Measurements from ENCODE around the gene ZBTB42. TPM values are rescaled to one million over a fixed set of nuclear protein-coding genes. Genes with fewer than 3 reads are reported as not detected.

ZBTB42 gene
- total and polyA plus RNA-seq, 2 donors (not counting 3 experiments of a cell fraction or from before 2014, with no cell fraction given), result 3.1 to 3.8 TPM

DNA sequence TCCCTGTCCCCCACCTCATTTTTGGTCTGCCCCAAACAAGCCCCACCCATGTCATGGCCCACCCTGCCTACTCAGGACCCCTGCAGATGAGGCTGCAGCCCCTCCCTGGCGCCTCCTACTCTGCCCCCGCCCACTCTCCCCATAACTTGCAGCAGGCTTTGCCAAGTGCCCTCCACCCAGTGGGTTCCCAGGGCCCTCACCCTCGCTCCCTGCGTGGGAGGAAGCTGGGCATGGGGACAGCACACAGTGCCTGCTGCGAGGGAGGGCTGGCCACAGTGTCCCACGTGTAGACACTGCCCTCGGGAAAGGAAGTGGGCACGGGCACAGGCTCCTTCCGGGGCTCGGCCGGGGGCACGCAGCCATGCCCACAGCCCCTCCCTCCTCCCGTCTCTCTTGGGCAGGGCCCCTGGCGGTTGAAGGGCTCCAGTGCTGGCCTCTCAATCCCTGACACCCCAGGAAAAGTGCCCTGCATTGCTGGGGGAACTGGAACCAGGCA, 14.8 kb upstream of the ZBTB42 start:
- no peak for DNase-seq (ENCODE audit: low read depth, low spot score)
- H3K79me2 ChIP-seq (ENCODE audit: control insufficient read depth, insufficient read depth, low read length), result peaks cover 38% of the 10 kb centered on the region
- no peak overlapping the region for H3K4me2 ChIP-seq (ENCODE audit: insufficient read depth, low read length)
- no TSS peak for BruUV-seq (replicated peaks)
- H2AFZ ChIP-seq (ENCODE audit: low read depth, low read length), result no peak overlapping the region
- H3K27me3 ChIP-seq (ENCODE audit: control insufficient read depth in 2 of 2, insufficient read depth in 2 of 2, low read length in 2 of 2), result no peaks in the 10 kb centered on the region
- dilution Hi-C loops (cut with MboI; ENCODE audit: extremely low pct_ligation_motif_present, low sequenced_read_pairs), result no loop called here
- H3K4me3 ChIP-seq (replicated peaks in 1 of 3; ENCODE audit: insufficient read depth in 1 of 3, low read depth in 1 of 3, low read length in 3 of 3), result no peak overlapping the region
- H3K36me3 ChIP-seq (ENCODE audit: control insufficient read depth in 2 of 2, extremely low read depth in 1 of 2, insufficient read depth in 2 of 2, low read length in 2 of 2), result peaks cover 0 to 19% of the 10 kb centered on the region in 2 experiments
- H3K9me1 ChIP-seq (replicated peaks; ENCODE audit: control insufficient read depth, extremely low read depth, insufficient read depth, low read length), result no peaks in the 10 kb centered on the region
- no peaks in the 10 kb centered on the region for H3K9me3 ChIP-seq (replicated peaks; ENCODE audit: control insufficient read depth, insufficient read depth, low read length)
- no peak for FAIRE-seq
- H3K9ac ChIP-seq (replicated peaks; ENCODE audit: extremely low read depth, insufficient read depth, low read length), result no peak overlapping the region
- CTCF ChIA-PET, result interaction anchor here (0.8 kb wide), 1 partner anchor 17 kb away, joined by 4 read pairs; no protein-coding TSS in a partner anchor
- intact Hi-C loops (cut with micrococcal nuclease), result no loop called here
- TF ChIP-seq JUN (IDR thresholded peaks at IDR 0.05; ENCODE audit: borderline replicate concordance, insufficient read depth, insufficient read length, low read depth), result no peak
- TF ChIP-seq GATA2 (IDR thresholded peaks at IDR 0.05; ENCODE audit: insufficient read depth, insufficient read length, low read depth, low read length), result no peak
- TF ChIP-seq MYC (IDR thresholded peaks at IDR 0.05; ENCODE audit: low read depth, low read length), result no peak
- TF ChIP-seq FOS (IDR thresholded peaks at IDR 0.05; ENCODE audit: borderline replicate concordance, insufficient read depth, low read length), result no peak
- no peak for TF ChIP-seq POLR2A (IDR thresholded peaks at IDR 0.05; ENCODE audit: low read depth, low read length)
- TF ChIP-seq, protein P1, sequence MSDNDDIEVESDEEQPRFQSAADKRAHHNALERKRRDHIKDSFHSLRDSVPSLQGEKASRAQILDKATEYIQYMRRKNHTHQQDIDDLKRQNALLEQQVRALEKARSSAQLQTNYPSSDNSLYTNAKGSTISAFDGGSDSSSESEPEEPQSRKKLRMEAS (IDR thresholded peaks at IDR 0.05; ENCODE audit: insufficient read depth, insufficient read length), result no peak
- TF ChIP-seq POLR2AphosphoS5 (IDR thresholded peaks at IDR 0.05; ENCODE audit: insufficient read depth, low read depth, low read length), result no peak
- TF ChIP-seq EZH2 (IDR thresholded peaks at IDR 0.05; ENCODE audit: borderline replicate concordance, low read depth, low read length, severe bottlenecking), result no peak
- TF ChIP-seq, protein P2, sequence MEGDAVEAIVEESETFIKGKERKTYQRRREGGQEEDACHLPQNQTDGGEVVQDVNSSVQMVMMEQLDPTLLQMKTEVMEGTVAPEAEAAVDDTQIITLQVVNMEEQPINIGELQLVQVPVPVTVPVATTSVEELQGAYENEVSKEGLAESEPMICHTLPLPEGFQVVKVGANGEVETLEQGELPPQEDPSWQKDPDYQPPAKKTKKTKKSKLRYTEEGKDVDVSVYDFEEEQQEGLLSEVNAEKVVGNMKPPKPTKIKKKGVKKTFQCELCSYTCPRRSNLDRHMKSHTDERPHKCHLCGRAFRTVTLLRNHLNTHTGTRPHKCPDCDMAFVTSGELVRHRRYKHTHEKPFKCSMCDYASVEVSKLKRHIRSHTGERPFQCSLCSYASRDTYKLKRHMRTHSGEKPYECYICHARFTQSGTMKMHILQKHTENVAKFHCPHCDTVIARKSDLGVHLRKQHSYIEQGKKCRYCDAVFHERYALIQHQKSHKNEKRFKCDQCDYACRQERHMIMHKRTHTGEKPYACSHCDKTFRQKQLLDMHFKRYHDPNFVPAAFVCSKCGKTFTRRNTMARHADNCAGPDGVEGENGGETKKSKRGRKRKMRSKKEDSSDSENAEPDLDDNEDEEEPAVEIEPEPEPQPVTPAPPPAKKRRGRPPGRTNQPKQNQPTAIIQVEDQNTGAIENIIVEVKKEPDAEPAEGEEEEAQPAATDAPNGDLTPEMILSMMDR (IDR thresholded peaks at IDR 0.05; ENCODE audit: extremely low read depth in 1 of 2, insufficient read depth in 1 of 2, low read depth in 1 of 2, low read length in 2 of 2), result no peak
- POLR2A ChIA-PET, result no interaction called here
- no peaks in the 10 kb centered on the region for H4K20me1 ChIP-seq (replicated peaks; ENCODE audit: control insufficient read depth, extremely low read depth, insufficient read depth, low read length)
- H3K4me1 ChIP-seq (ENCODE audit: control insufficient read depth, extremely low read depth, insufficient read depth, low read length), result no peaks in the 10 kb centered on the region
- no peak overlapping the region for H3K27ac ChIP-seq (ENCODE audit: insufficient read depth, low read depth, low read length)
